ENCODE data around the gene ZNF823. TPM values are rescaled to one million over a fixed set of nuclear protein-coding genes. Genes with fewer than 3 reads are reported as not detected.

ZNF823 gene
- polyA plus RNA-seq, 2 of the 4 experiments (the other 2 are of a cell fraction), result 2.9 to 3.7 TPM

- FAIRE-seq, result no peak
- Histone ChIP-seq H3K4me2 (no peak overlapping the region), H3K9me3 (no peaks in the 10 kb centered on the region; the same call in 2 of the 3 replicates), H3K4me3 (no peak overlapping the region), H3K4me1 (no peaks in the 10 kb centered on the region), H3K27ac (no peak overlapping the region)
- WGBS (ENCODE audit: missing lambda C conversion rate), result 9% methylated on average over 3 of the region's 3 CpGs
- no peak for DNase-seq (ENCODE audit: low read depth in 1 of 2, low spot score in 1 of 2)
- TF ChIP-seq EP300 (IDR thresholded peaks at IDR 0.05) (no peak), SMC3 (IDR thresholded peaks at IDR 0.05) (no peak), SREBF2 (IDR thresholded peaks at IDR 0.05) (no peak), CHD2 (IDR thresholded peaks at IDR 0.05; ENCODE audit: low read length, partially characterized antibody) (no peak), POLR2A (IDR thresholded peaks at IDR 0.05; ENCODE audit: low read length) (no peak)
- CTCF ChIA-PET, result no interaction called here
- POLR2A ChIA-PET, result no interaction called here
- no peak for ATAC-seq
Observed at GRCh38 chr19:11763117-11763516, 24.4 kb upstream of the ZNF823 start.

GRCh38 chr19:11759805-11760204 lies 21.1 kb upstream of the ZNF823 start:
- ATAC-seq (no peak), DNase-seq (ENCODE audit: low read depth in 1 of 2, low spot score in 1 of 2) (no peak), FAIRE-seq (no peak)
- Histone ChIP-seq H3K9me3 (peaks cover 7% of the 10 kb centered on the region; the same call in 1 of the 3 replicates), H3K27ac (no peak overlapping the region), H3K4me1 (no peaks in the 10 kb centered on the region), H3K4me2 (no peak overlapping the region), H3K4me3 (no peak overlapping the region)
- POLR2A ChIA-PET, result no interaction called here
- 13% methylated on average over 7 of the region's 7 CpGs for WGBS (ENCODE audit: missing lambda C conversion rate)
- TF ChIP-seq CBX2 (IDR thresholded peaks at IDR 0.05; ENCODE audit: borderline replicate concordance, low read depth) (no peak), JUN (IDR thresholded peaks at IDR 0.05) (no peak), PHF8 (IDR thresholded peaks at IDR 0.05; ENCODE audit: borderline replicate concordance, low read depth) (no peak), TP53 (CRISPR knock-in tag; IDR thresholded peaks at IDR 0.05) (no peak), FOSL2 (IDR thresholded peaks at IDR 0.05) (no peak), FOSL2 (CRISPR knock-in tag; IDR thresholded peaks at IDR 0.05) (no peak), SREBF2 (IDR thresholded peaks at IDR 0.05) (no peak), HOXB13 (CRISPR knock-in tag; IDR thresholded peaks at IDR 0.05; ENCODE audit: low read depth) (no peak), BCL3 (IDR thresholded peaks at IDR 0.05) (no peak), ATOH8 (CRISPR knock-in tag; IDR thresholded peaks at IDR 0.05; ENCODE audit: low read depth) (no peak), FOSB (CRISPR knock-in tag; IDR thresholded peaks at IDR 0.05) (no peak), RNF2 (IDR thresholded peaks at IDR 0.05; ENCODE audit: borderline replicate concordance, low read depth) (no peak), EP300 (IDR thresholded peaks at IDR 0.05) (no peak), HMGXB4 (CRISPR knock-in tag; IDR thresholded peaks at IDR 0.05; ENCODE audit: borderline replicate concordance) (no peak), KDM1A (IDR thresholded peaks at IDR 0.05; ENCODE audit: low read depth) (no peak), HOXB5 (CRISPR knock-in tag; IDR thresholded peaks at IDR 0.05) (no peak), RARB (CRISPR knock-in tag; IDR thresholded peaks at IDR 0.05) (no peak)
- CTCF ChIA-PET, result no interaction called here

GRCh38 chr19:11756965-11757364 lies 18.2 kb upstream of the ZNF823 start:
- no peaks in the 10 kb centered on the region for H3K4me1 ChIP-seq
- POLR2A ChIA-PET, result no interaction called here
- H3K27ac ChIP-seq, result no peak overlapping the region
- H3K4me2 ChIP-seq, result no peak overlapping the region
- no peak for DNase-seq (ENCODE audit: low read depth in 1 of 2, low spot score in 1 of 2)
- no peak for FAIRE-seq
- H3K9me3 ChIP-seq, result peaks cover 7% of the 10 kb centered on the region; the same call in 1 of the 3 replicates
- CTCF ChIA-PET, result no interaction called here
- WGBS (ENCODE audit: missing lambda C conversion rate), result 14% methylated on average over 1 of the region's 1 CpG
- ATAC-seq, result no peak
- no peak overlapping the region for H3K4me3 ChIP-seq
- TF ChIP-seq HMGXB4 (CRISPR knock-in tag; IDR thresholded peaks at IDR 0.05; ENCODE audit: borderline replicate concordance) (no peak), TFCP2L1 (CRISPR knock-in tag; IDR thresholded peaks at IDR 0.05) (no peak), NR3C1 (IDR thresholded peaks at IDR 0.05) (no peak), EP300 (IDR thresholded peaks at IDR 0.05) (no peak), MYC (IDR thresholded peaks at IDR 0.05; ENCODE audit: borderline replicate concordance, low read length) (no peak), ZSCAN20 (CRISPR knock-in tag; IDR thresholded peaks at IDR 0.05) (no peak), BHLHE40 (IDR thresholded peaks at IDR 0.05; ENCODE audit: low read depth, low read length) (no peak), MAZ (IDR thresholded peaks at IDR 0.05; ENCODE audit: borderline replicate concordance, low read depth, low read length) (no peak), TP53 (CRISPR knock-in tag; IDR thresholded peaks at IDR 0.05) (no peak), RARB (CRISPR knock-in tag; IDR thresholded peaks at IDR 0.05) (no peak), SREBF2 (IDR thresholded peaks at IDR 0.05) (no peak), HEYL (CRISPR knock-in tag; IDR thresholded peaks at IDR 0.05) (no peak), ZC3H11A (IDR thresholded peaks at IDR 0.05) (no peak)

Measured in A549 (cell line).